GM18526 (cell line): ENCODE data around the gene MON2.

Source experiments
- POLR2A ChIP-seq: IDR thresholded peaks from 3 replicates; pipeline ENCODE4 v1.6.1; 2011; ENCODE audit not compliant: insufficient read length; ENCODE audit errors: extremely low read depth

The MON2 gene

DNA sequence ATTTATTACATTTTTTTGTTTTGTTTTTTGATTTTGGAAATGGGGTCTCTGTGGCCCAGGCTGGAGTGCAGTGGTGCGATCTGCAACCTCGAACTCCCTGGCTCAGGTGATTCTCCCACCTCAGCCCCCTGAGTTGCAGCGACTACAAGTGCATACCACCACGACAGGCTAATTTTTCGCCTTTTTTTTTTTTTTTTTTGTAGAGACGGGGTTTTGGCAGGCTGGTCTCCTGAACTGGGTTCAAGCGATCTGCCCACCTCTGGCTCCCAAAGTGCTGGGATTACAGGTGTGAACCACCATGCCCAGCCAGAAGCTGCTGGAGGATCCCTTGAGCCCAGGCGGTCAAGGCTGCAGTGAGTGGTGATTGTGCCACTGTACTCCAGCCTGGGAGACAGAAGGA lies 2.3 kb downstream of the MON2 start:
- no peak for TF ChIP-seq POLR2A

DNA sequence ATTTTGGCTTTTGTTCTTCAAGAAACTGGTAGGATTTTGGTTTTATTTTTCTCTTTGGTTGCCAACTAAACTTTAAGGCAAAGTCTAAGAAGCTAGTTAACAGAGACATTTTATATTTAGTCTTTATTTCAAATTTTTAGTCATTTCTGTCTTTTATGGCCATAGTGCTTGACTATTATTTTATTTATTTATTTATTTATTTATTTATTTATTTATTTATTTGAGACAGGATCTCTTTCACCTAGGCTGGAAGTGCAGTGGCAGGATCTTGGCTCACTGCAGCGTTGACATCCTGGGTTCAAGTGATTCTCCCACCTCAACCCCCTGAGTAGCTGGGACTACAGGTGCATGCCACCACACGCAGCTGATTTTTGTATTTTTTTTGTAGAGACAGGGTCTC lies 3.1 kb downstream of the MON2 start:
- no peak for TF ChIP-seq POLR2A

DNA sequence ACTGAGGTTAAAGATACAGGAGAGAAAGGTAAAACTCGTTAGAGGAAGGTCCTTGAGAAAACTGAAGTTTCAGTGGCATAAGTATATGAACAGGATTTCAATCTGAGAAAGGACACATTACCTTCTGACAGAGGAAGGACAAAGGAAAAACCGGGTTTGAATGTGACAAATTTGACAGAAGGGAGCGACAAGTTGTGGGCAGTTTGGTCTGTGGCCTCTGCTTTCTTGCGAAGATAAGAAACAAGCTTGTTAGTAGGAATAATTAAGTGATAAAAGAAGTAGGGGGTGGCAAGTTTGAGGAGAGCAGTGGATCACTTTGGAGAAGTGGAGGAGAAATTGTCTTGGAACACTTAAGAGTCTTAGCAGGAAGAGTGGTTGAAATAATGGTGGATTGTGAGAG lies 5.1 kb downstream of the MON2 start:
- no peak for TF ChIP-seq POLR2A

DNA sequence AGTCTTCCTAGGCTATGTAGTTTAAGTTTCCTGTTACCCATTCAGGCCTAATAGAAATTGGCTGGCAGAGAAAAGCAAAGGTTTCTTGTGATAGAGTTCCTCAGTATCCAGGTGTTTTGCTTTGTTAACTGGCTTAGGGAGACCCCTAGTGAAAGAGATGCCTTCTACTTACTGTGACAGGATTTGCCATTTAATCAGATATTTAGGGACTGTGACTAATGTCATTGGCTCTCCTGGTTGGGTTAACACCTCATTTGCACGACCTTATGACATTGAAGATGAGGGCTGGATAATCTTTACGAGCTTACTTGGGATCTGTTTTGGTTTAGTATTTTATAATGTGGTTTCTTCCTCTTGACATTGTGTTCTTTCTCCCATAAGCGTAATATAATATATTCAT lies 5.8 kb downstream of the MON2 start:
- no peak for TF ChIP-seq POLR2A

DNA sequence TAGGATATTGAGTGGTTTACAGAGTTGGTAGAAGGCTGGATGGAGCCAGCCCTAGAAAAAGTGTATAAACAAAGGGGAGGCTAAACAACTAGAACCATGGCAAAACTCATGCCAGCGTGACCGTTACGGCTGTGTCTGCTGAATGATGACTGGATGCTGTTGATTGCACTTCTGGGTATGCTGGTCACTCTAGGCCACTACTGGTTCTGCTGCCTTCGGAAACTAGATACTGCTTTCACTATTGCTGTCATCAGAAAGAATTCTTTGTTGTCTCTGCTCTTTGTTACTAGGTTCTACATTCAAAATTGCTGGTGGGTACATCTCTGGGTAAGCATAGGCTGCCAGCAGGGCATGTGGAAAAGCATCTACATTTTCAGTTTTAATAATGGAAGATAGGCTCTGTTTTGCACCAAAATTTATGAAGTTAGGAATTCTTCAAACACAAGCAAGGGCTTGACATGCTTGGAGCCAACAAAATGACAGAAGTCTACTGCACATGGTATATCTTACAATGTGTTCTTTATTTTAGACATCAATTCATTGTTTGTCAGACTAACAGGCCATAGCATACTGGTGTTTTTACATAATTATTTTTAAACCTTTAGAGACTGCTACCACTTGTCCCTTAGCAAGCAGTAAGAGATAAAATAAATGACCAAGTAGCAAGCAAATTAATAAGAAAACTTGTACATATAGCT lies 15.4 kb downstream of the MON2 start:
- no peak for TF ChIP-seq POLR2A

DNA sequence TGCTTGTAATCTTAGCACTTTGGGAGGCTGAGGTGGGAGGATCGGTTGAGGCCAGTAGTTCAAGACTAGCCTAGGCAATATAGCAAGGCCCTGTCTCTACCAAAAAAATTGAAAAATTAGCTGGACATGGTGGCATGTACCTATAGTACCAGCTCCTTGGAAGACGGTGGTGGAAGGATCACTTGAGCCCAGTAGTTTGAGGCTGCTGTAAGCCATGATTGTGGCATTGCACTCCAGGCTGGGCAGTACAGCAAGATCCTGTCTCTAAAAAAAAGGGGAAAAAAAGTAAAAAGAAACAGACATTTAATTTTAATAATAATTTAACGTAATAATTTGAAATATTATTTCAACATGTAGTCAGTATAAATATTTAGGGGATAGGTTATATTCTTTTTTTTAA lies 16.1 kb downstream of the MON2 start:
- no peak for TF ChIP-seq POLR2A

DNA sequence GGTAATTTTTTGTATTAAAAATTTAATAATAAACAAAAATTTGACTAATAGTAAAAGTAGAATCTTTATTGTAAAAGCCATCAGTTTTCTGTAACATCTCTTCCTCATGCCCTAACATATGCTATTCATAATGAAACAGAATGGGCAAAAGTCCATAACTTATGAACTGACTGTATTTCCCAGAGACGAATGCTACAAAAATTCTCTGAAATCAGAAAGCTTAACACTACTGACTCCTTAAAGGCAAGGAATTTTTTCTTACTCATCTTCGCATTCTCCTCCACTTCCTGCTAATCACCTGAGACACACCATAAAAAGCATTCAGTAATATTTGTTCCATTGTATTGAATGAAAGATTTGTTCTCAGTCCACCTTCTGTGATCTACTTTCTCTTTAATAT lies 17.6 kb downstream of the MON2 start:
- no peak for TF ChIP-seq POLR2A

DNA sequence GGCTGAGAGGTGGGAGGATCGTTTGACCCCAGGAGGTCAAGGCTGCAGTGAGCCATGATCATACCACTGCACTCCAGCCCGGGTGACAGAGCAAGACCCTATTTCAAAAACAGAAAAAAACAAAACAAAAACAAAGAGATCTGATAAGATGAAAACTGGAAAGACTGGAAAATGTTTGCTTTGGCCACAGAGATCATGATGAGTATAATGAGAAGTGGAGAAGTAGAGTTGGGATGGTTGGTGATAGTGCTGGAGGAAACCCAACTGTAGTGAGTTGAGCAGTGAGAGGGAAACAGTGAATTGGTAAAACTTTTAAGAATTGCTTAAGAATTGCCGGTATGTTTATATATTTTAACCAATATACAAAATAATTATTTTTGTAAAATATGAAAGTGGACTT lies 39.2 kb downstream of the MON2 start:
- no peak for TF ChIP-seq POLR2A

DNA sequence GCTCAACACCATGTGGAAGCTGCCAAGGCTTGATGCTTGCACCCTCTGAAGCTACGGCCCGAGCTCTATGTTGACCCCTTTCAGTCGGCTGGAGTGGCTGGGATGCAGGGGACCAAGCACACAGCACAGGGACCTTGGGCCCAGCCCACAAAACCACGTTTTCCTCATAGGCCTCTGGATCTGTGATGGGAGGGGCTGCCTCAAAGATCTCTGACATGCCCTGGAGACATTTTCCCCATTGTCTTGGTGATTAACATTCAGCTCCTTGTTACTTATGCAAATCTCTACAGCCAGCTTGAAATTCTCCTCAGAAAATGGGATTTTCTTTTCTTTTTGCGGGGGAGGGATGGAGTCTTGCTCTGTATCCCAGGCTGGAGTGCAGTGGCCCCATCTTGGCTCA lies 46.3 kb downstream of the MON2 start:
- no peak for TF ChIP-seq POLR2A

DNA sequence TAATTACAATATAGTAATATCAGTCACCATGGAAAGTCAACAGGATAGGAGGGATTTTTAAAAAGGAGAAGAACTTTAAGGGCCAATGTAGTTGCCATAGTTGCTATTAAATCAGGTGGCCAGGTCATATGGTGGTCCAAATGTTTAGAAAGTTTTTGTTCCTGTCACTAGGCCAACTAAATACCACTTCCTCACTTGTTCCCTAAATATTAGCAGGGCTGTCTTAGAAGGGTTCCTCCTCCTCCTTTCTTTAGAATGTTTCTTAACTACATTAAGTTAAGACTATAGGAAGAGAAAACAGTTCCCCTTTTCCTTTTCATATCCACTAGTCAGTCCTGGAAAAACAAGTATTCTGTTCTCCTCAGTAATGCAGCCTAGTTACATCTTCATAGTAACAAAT lies 50.3 kb downstream of the MON2 start:
- no peak for TF ChIP-seq POLR2A

DNA sequence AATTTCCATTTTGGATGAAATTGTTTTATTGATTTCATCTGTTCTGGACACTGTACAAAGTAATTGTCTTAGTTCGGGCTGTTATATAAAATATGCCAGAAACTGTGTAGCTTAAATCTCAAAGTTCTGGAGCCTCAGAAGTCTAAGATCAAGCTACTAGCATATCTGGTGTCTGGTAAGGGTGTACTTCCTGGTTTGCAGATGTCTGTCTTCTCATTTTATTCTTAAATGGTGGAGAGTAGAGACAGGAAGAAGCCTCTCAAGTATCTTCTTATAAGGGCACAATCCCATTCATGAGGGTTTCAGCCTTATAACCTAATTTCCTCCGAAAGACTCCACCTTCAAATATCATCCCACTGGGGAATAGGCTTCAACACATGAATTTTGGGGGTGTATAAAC lies 51.3 kb downstream of the MON2 start:
- TF ChIP-seq POLR2A, result no peak

DNA sequence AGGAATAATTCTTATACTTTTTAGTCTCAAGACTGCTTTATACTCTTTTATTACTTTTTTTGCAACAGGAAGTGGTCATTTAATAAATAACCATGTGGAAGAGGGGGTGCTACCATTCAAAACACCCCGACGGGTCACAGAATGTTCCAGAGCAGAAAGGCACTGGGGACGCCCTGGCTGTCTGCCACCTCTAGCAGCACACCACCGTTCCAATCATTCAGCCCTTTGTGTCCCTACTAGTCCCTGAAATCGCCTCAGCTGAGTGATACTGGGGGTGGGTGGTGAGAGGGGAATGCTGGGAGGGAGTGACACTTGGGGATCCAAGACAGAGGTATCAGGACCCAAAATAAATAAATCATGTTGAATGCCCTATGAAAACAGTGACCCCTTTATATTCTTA lies 52.4 kb downstream of the MON2 start:
- TF ChIP-seq POLR2A, result no peak

DNA sequence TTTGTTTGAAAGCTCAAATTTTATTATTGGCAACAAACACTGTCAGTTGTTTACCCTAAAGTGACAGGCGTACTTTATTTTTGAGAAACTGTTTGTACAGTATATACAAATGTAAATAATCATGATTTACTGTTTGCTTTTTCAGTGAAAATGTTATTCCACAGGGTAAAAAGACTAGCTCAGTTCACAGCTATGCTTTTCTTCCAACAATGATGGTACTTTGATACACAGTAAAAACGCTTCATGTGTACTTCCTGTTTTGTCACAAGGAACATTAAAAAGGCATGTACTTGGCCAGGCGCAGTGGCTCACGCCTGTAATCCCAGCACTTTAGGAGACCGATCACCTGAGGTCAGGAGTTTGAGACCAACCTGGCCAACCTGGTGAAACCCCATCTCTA lies 53.7 kb downstream of the MON2 start:
- TF ChIP-seq POLR2A, result no peak

DNA sequence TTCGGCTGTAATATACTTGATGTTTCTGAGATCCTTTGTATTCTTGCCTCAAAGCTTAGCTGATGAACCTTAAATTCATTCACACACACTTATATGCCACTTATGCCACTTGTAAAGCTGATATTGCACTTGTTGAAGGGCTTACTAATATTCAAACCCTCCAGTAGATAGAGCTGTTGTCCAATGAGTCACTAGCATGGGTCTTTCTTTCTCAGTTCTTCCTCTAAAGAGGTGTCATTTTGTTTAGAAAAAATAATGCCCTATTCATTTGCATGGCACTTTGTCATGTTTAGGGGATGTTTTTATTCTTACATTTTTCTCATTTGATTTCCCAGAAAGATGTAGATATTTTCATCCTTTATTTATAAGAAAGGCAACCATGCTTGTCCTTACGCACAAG lies 56.4 kb downstream of the MON2 start:
- TF ChIP-seq POLR2A, result no peak

DNA sequence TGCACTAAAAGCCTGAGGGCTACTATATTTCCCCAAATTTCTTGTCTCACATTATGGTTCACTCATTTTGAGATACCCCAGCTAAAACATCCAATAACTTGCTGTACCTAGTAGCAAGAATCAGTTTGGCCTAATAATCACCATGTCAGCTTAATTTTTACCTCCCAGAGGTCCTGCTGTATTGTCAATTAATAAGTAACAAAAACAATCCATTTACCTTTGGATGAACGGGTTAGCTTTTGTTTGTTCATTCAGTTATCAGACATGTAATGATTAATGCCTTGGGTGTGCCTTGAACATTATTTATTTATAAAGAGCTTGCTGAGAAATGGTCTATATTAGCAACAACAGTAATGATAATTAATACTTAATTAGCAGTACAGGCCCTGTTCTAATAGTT lies 57.0 kb downstream of the MON2 start:
- no peak for TF ChIP-seq POLR2A

DNA sequence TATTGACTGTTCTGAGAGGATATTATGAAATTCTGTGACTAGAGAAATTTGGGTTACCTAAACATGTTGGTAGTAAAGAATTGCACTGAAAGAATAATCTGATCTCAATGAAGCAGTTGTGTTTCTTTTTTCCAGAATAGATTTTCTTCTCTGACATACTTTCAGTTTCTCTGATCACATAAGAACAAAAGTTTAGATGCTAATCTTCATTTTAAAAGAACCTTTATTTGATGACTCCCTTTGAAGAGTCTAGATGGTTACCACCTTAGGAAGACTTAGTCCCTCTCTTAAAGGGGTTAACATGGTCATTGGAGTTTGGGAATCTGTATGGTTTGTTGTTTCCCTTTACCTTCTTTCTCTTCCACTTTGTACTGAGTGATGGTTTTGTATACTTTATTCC lies 58.6 kb downstream of the MON2 start:
- no peak for TF ChIP-seq POLR2A

DNA sequence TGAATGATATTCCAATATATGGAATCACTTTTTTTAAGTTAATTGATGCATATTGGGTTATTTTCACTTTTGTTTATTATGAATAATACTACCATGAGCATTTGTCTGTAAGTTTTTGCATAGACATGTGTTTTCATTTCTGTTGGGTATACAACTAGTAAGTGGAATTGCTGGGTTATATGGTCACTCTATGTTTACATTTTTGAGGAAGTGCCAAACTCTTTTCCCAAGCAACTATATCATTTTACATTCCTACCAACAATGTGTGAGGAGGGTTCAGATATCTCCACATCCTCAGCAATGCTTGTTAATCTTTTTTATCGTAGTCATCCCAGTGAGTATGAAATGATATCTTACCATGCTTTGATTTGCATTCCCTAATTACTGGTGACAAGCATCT lies 64.0 kb downstream of the MON2 start:
- TF ChIP-seq POLR2A, result no peak

DNA sequence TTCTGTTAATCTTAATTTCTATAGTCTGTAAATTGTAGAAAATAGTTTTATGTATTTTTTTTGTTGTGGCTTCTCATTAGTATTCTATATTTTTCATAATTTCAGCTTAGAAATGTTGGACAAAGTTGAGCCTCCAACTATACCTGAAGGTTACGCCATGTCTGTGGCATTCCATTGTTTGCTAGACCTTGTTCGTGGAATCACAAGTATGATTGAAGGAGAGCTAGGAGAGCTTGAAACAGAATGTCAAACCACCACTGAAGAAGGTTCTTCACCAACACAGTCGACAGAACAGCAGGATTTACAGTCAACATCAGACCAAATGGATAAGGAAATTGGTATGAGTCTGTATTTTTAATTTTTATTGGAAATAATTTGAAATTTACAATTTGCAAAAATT lies 65.7 kb downstream of the MON2 start:
- TF ChIP-seq POLR2A, result no peak

DNA sequence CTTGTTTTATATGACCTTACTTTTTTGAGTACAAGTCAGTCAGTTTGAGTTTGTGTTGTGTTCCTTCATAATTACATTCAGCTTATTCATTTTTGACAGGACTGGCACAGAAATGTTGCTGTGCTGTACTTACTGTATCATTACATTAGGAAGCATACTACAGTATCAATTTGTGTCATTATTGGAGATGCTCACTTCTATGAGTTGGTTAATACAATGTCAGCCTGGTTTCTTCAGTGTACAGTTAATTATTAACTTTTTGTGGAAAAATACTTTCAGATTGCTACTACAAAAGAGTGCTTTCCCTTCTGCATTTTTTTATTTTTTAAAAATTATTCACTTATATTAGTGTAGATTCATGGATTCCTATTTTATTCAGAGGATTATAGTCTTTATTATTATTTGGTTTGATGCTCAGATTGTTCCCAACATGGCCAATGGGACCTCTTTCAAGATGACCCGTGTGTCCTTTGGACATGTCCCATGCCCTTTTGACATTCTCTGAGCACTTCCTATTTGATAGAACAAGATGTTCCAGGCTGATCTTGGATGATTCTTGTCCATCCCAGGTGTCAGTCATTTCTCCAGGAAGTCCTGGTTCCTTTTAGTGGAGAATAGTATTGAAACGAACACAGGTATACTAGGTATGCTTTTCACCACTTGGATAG lies 66.6 kb downstream of the MON2 start:
- TF ChIP-seq POLR2A, result no peak
